PFSK-1 (cell line): ENCODE results near the gene MBNL3.

Experiments
- POLR2AphosphoS5 ChIP-seq: IDR thresholded peaks from 2 replicates; pipeline ENCODE4 v1.6.1; 2012; ENCODE audit warnings: low read depth, mild to moderate bottlenecking, control low read depth, low read length, moderate library complexity
- TAF1 ChIP-seq: IDR thresholded peaks from 2 replicates; pipeline ENCODE4 v1.6.1; 2012; ENCODE audit warnings: low read length, control low read depth, borderline replicate concordance; ENCODE audit not compliant: insufficient read depth
- TF ChIP-seq, protein P1 (sequence below), 2 experiments: IDR thresholded peaks; 2 replicates each; pipeline versions ENCODE4 v1.6.1 to v1.8.0; 2011 to 2012; ENCODE audit warnings: low read depth in 2 of 2, low read length in 2 of 2, control low read depth in 1 of 2, inconsistent platforms in 1 of 2, mild to moderate bottlenecking in 1 of 2, moderate library complexity in 1 of 2; ENCODE audit not compliant: insufficient read depth in 1 of 2

GRCh38 chrX:132504417-132504816, 15.6 kb upstream of the MBNL3 start:
- TF ChIP-seq, protein P1, sequence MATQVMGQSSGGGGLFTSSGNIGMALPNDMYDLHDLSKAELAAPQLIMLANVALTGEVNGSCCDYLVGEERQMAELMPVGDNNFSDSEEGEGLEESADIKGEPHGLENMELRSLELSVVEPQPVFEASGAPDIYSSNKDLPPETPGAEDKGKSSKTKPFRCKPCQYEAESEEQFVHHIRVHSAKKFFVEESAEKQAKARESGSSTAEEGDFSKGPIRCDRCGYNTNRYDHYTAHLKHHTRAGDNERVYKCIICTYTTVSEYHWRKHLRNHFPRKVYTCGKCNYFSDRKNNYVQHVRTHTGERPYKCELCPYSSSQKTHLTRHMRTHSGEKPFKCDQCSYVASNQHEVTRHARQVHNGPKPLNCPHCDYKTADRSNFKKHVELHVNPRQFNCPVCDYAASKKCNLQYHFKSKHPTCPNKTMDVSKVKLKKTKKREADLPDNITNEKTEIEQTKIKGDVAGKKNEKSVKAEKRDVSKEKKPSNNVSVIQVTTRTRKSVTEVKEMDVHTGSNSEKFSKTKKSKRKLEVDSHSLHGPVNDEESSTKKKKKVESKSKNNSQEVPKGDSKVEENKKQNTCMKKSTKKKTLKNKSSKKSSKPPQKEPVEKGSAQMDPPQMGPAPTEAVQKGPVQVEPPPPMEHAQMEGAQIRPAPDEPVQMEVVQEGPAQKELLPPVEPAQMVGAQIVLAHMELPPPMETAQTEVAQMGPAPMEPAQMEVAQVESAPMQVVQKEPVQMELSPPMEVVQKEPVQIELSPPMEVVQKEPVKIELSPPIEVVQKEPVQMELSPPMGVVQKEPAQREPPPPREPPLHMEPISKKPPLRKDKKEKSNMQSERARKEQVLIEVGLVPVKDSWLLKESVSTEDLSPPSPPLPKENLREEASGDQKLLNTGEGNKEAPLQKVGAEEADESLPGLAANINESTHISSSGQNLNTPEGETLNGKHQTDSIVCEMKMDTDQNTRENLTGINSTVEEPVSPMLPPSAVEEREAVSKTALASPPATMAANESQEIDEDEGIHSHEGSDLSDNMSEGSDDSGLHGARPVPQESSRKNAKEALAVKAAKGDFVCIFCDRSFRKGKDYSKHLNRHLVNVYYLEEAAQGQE (IDR thresholded peaks at IDR 0.05; ENCODE audit: insufficient read depth in 1 of 2, low read depth in 2 of 2, low read length in 2 of 2) = no peak
- TF ChIP-seq TAF1 (no peak), POLR2AphosphoS5 (no peak)
